Ovary (tissue), 9 donors: ENCODE results near the gene RAPGEF4. TPM values are rescaled to one million over a fixed set of nuclear protein-coding genes. Genes with fewer than 3 reads are reported as not detected.

ENCODE experiments used
- DNase-seq, 5 donors: peaks; one replicate each; pipeline ENCODE4 v3.0.0-alpha.2; 2019 to 2020
- H3K27ac ChIP-seq, 2 donors: fragments of 200-600 bp; one replicate each; pipeline versions ENCODE4 v1.5.1 to v1.8.0; 2019 to 2022
- H3K27me3 ChIP-seq: fragments of 200-600 bp; one replicate; pipeline ENCODE4 v1.8.0; 2022
- H3K36me3 ChIP-seq: fragments of 200-600 bp; sonication (generic); one replicate; pipeline ENCODE4 v1.5.1; 2019
- H3K4me1 ChIP-seq: one replicate; pipeline ENCODE4 v1.8.1; 2013; ENCODE audit warnings: mild to moderate bottlenecking, moderate library complexity; ENCODE audit not compliant: insufficient read depth
- H3K4me3 ChIP-seq: fragments of 200-600 bp; sonication (generic); one replicate; pipeline ENCODE4 v1.5.1; 2017
- H3K9me3 ChIP-seq, 2 donors: fragments of 200-600 bp in 1 of 2; sonication (generic) in 1 of 2; one replicate each; pipeline versions ENCODE4 v1.5.1 to v1.8.1; 2013 to 2019; ENCODE audit warnings: mild to moderate bottlenecking in 1 of 2, moderate library complexity in 1 of 2
- EP300 ChIP-seq: sonication (generic); formaldehyde crosslinking; IDR thresholded peaks from one replicate; pipeline ENCODE4 v1.6.1; 2017; ENCODE audit warnings: antibody characterized with exemption
- POLR2A ChIP-seq: fragments of 450-650 bp; IDR thresholded peaks from one replicate; pipeline ENCODE4 v1.6.1; 2017; ENCODE audit warnings: antibody characterized with exemption, mild to moderate bottlenecking, moderate library complexity
- WGBS, 3 donors: extraction: QIAGEN DNeasy Blood & Tissue Kit in 1 of 3; methylation state at CpG; one replicate each; pipeline versions ENCODE4 v1.1.5 to v1.1.7; 2013 to 2017; 5-methylcytosine and 5-hydroxymethylcytosine counted together
- intact Hi-C, 4 donors: fragments of 100-400 bp; cut with DNase I; formaldehyde crosslinking; loops; one replicate each; pipeline versions ENCODE4 v1.11.0 to v1.15.1; 2022 to 2023
- polyA plus RNA-seq, 2 donors: library from polyadenylated mRNA; stranded (reverse); fragments of 200-250 nt in 1 of 2; fragments of 350-450 nt in 1 of 2; fragmentation: Illumina TruSeq in 1 of 2; extraction: RNeasy Lipid Tissue Mini Kit (QIAGEN cat#74804) in 1 of 2; gene quantifications; one replicate each; pipeline ENCODE4 v1.2.3, GENCODE V29; 2013 to 2014
- total RNA-seq, 7 donors: library from RNA; depleted of rRNA in 2 of 7; stranded (reverse); fragments of >200 nt in 2 of 7; fragmentation: NEBNext Ultra II Directional in 3 of 7; extraction: Animal tissue kit (Norgen Biotek cat#: 25700) in 3 of 7; gene quantifications; one replicate each; pipeline versions ENCODE4 v1.1.0 to v1.2.4, GENCODE V29; 2016 to 2023
- TF ChIP-seq, protein P1 (sequence below), 3 donors: fragments of 450-650 bp in 2 of 3; fragments of 200-600 bp in 1 of 3; IDR thresholded peaks; one replicate each; pipeline versions ENCODE4 v1.5.1 to v1.8.0; 2016 to 2022; ENCODE audit warnings: antibody characterized with exemption in 3 of 3, mild to moderate bottlenecking in 1 of 3
- donor health status: DM: no; HTN: no; CAD: no; lungs with moderate emphysema.
- donor health status: DM: no; HTN: no; CAD: no.
- donor health status: Bipolar disorder and iron deficiency.
- donor health status: DM: yes; HTN: yes; CAD: no.
- donor health status: DM: no; HTN: no; CAD: no.
- donor health status: DM: yes; HTN: yes; CAD: no.

The RAPGEF4 gene
- total and polyA plus RNA-seq, 9 donors = 6.8 to 24.6 (median 8.3) TPM

DNA sequence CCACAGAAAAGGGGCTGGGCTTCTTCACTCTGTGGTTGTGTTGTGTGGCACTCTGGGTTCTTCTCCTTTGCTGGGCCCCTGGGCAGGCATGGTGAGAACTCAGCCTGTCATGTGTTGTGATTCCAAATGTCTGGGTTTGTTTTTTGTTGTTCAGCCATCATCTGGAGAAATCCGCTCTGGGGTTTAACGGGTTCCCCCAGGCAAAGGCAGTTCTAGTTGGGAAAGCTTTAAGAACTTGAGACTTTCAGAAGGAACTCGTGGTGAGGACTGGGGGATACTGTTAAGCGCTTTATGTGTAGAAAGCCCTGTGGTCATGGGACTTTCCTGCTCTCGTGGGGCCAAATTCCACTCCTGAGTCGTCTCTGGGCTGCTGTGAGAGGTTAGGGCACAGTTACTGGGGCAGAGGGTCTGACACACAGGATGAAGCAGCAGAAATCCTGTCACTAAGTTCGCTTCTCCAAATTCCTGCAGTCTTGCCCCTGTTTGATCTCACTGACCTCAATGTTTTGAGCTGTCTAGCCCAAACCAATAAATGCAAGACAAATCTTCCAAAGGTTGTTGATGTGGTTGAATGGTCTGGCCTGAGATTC lies 87.7 kb downstream of the RAPGEF4 start:
- H3K4me3 ChIP-seq = no peak overlapping the region
- TF ChIP-seq, protein P1, sequence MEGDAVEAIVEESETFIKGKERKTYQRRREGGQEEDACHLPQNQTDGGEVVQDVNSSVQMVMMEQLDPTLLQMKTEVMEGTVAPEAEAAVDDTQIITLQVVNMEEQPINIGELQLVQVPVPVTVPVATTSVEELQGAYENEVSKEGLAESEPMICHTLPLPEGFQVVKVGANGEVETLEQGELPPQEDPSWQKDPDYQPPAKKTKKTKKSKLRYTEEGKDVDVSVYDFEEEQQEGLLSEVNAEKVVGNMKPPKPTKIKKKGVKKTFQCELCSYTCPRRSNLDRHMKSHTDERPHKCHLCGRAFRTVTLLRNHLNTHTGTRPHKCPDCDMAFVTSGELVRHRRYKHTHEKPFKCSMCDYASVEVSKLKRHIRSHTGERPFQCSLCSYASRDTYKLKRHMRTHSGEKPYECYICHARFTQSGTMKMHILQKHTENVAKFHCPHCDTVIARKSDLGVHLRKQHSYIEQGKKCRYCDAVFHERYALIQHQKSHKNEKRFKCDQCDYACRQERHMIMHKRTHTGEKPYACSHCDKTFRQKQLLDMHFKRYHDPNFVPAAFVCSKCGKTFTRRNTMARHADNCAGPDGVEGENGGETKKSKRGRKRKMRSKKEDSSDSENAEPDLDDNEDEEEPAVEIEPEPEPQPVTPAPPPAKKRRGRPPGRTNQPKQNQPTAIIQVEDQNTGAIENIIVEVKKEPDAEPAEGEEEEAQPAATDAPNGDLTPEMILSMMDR (IDR thresholded peaks at IDR 0.05) = no peak
- TF ChIP-seq EP300 = no peak
- TF ChIP-seq POLR2A = no peak

DNA sequence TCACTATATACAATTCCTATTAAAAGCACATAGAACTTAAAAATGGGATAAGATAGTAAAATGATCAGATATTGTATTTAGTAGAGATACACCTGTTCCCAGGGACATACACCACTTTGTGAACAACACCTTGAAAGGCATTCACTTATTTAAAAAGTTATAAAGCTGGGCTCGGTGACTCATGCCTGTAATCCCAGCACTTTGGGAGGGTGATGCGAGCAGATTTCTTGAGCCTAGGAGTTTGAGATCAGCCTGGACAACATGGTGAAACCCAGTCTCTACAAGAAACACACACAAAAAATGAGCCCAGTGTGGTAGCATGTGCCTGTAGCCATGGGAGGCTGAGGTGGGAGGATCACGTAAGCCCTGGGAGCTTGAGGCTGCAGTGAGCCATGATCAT lies 90.9 kb downstream of the RAPGEF4 start:
- intact Hi-C loops = no loop called here
- H3K36me3 ChIP-seq = no peaks in the 10 kb centered on the region
- H3K4me1 ChIP-seq = no peaks in the 10 kb centered on the region
- H3K4me3 ChIP-seq = no peak overlapping the region
- H3K9me3 ChIP-seq = no peaks in the 10 kb centered on the region
- H3K27ac ChIP-seq = no peak overlapping the region
- 77 to 90% (median 82%) methylated on average over 3 of the region's 3 CpGs for whole genome bisulfite sequencing, 3 donors
- TF ChIP-seq, protein P1 (IDR thresholded peaks at IDR 0.05) = no peak
- TF ChIP-seq EP300 = no peak
- no peak for TF ChIP-seq POLR2A
- no peak for DNase-seq
- no peaks in the 10 kb centered on the region for H3K27me3 ChIP-seq

More for the DNA sequence above, 87.7 kb downstream of the RAPGEF4 start:
- Histone ChIP-seq H3K27me3 (no peaks in the 10 kb centered on the region), H3K27ac (no peak overlapping the region), H3K36me3 (no peaks in the 10 kb centered on the region), H3K4me1 (no peaks in the 10 kb centered on the region), H3K9me3 (no peaks in the 10 kb centered on the region)
- DNase-seq = no peak
- WGBS, 3 donors = 76 to 80% (median 78%) methylated on average over 7 of the region's 7 CpGs
- intact Hi-C loops = no loop called here

DNA sequence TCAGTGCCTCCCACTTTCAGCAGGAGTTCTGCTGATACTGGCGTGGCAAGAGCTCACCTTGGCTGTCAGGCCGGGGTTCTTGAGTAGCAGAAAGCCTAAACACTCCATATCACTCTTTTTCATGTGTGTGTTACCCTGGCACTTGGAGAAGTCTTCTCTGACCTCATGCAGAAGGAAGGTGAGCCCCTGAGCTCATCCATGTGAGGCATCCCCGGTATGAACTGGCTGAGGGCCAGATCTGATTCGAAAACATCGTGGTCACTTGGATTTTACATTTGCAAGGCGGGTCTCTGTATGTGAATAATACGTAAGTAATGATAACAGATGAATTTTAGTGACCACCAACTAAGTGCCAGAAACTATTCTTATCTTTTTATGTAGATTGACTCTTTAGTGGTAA lies 93.6 kb downstream of the RAPGEF4 start:
- no peak overlapping the region for H3K27ac ChIP-seq
- no peaks in the 10 kb centered on the region for H3K9me3 ChIP-seq
- TF ChIP-seq POLR2A (no peak), EP300 (no peak)
- TF ChIP-seq, protein P1 (IDR thresholded peaks at IDR 0.05) = no peak
- DNase-seq = no peak
- intact Hi-C loops = no loop called here
- H3K27me3 ChIP-seq = no peaks in the 10 kb centered on the region
- H3K4me1 ChIP-seq = no peaks in the 10 kb centered on the region
- H3K36me3 ChIP-seq = no peaks in the 10 kb centered on the region
- WGBS, 3 donors = 75 to 89% (median 77%) methylated on average over 7 of the region's 7 CpGs
- H3K4me3 ChIP-seq = no peak overlapping the region

DNA sequence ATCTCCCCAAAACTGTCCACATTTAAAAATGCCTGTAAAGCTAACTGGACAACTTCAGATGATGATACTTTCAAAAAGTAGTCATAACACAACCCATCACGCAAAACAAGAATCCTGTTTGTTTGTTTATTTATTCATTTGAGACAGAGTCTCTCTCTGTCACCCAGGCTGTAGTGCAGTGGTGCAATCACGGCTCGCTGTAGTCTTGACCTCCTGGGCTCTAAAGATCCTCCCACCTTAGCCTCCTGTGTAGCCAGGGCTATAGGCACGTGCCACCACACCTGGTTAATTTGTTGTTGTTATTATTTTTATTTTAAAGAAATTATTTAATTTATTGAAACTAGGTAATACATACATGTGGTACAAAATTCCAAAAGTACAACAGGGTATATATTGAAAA lies 94.8 kb downstream of the RAPGEF4 start:
- no peaks in the 10 kb centered on the region for H3K9me3 ChIP-seq
- no peaks in the 10 kb centered on the region for H3K36me3 ChIP-seq
- TF ChIP-seq EP300 (no peak), POLR2A (no peak)
- TF ChIP-seq, protein P1 (IDR thresholded peaks at IDR 0.05) = no peak
- no peaks in the 10 kb centered on the region for H3K4me1 ChIP-seq
- H3K4me3 ChIP-seq = no peak overlapping the region
- no peak for DNase-seq
- WGBS, 3 donors = 77 to 84% (median 79%) methylated on average over 4 of the region's 4 CpGs
- H3K27ac ChIP-seq = no peak overlapping the region
- intact Hi-C loops = no loop called here
- H3K27me3 ChIP-seq = no peaks in the 10 kb centered on the region
